H9 (cell line): ENCODE data around the gene TPP2. TPM values are rescaled to one million over a fixed set of nuclear protein-coding genes. Genes with fewer than 3 reads are reported as not detected.

Experiments
- DNase-seq: peaks from one replicate; pipeline ENCODE4 v3.0.0-alpha.2; 2017
- H2AFZ ChIP-seq: one replicate; pipeline ENCODE4 v1.6.1; 2013; ENCODE audit warnings: mild to moderate bottlenecking, low read length, control low read depth, moderate library complexity
- H2AK5ac ChIP-seq: 2 replicates; pipeline ENCODE4 v1.6.1; 2013; ENCODE audit warnings: low read length, control low read depth, mixed read lengths; ENCODE audit not compliant: insufficient read length
- H2BK120ac ChIP-seq: one replicate; pipeline ENCODE4 v1.6.1; 2013; ENCODE audit warnings: low read depth, mild to moderate bottlenecking, low read length, control low read depth, inconsistent platforms; ENCODE audit not compliant: poor library complexity, severe bottlenecking
- H2BK12ac ChIP-seq: 2 replicates; pipeline ENCODE4 v1.6.1; 2013; ENCODE audit warnings: low read length, control low read depth, mixed read lengths, low read depth; ENCODE audit not compliant: insufficient read length
- H2BK15ac ChIP-seq: 2 replicates; pipeline ENCODE4 v1.6.1; 2013; ENCODE audit warnings: low read depth, low read length, control low read depth
- H2BK20ac ChIP-seq: one replicate; pipeline ENCODE4 v1.6.1; 2013; ENCODE audit warnings: low read depth, mild to moderate bottlenecking, low read length, control low read depth, inconsistent platforms; ENCODE audit not compliant: poor library complexity, severe bottlenecking
- H2BK5ac ChIP-seq: 2 replicates; pipeline ENCODE4 v1.6.1; 2013; ENCODE audit warnings: low read length, control low read depth, mixed read lengths; ENCODE audit not compliant: insufficient read length
- H3K14ac ChIP-seq: 2 replicates; pipeline ENCODE4 v1.6.1; 2013; ENCODE audit warnings: low read length, control low read depth; ENCODE audit not compliant: insufficient read depth
- H3K18ac ChIP-seq: 2 replicates; pipeline ENCODE4 v1.6.1; 2013; ENCODE audit warnings: low read depth, mild to moderate bottlenecking, mixed read lengths, low read length, control low read depth; ENCODE audit not compliant: insufficient read length
- H3K23ac ChIP-seq: 2 replicates; pipeline ENCODE4 v1.6.1; 2013; ENCODE audit warnings: low read length, control low read depth, mixed read lengths, low read depth; ENCODE audit not compliant: insufficient read length
- H3K23me2 ChIP-seq: 2 replicates; pipeline ENCODE4 v1.6.1; 2013; ENCODE audit warnings: low read depth, mild to moderate bottlenecking, mixed read lengths, low read length, control low read depth; ENCODE audit not compliant: insufficient read length, poor library complexity, severe bottlenecking
- H3K27ac ChIP-seq: 2 replicates; pipeline ENCODE4 v1.5.1; 2013; ENCODE audit warnings: low read length, control low read depth, mixed read lengths, low read depth; ENCODE audit not compliant: insufficient read length
- H3K27me3 ChIP-seq: 2 replicates; pipeline ENCODE4 v1.6.1; 2013; ENCODE audit warnings: low read length, control low read depth, inconsistent platforms; ENCODE audit not compliant: insufficient read depth
- H3K4ac ChIP-seq: 2 replicates; pipeline ENCODE4 v1.6.1; 2013; ENCODE audit warnings: low read depth, mild to moderate bottlenecking, control low read depth, inconsistent platforms, low read length, moderate library complexity
- H3K4me1 ChIP-seq: 2 replicates; pipeline ENCODE4 v1.6.1; 2013; ENCODE audit warnings: low read length, control low read depth, inconsistent platforms; ENCODE audit not compliant: insufficient read depth
- H3K4me2 ChIP-seq: 2 replicates; pipeline ENCODE4 v1.6.1; 2013; ENCODE audit warnings: low read length, control low read depth, mixed read lengths; ENCODE audit not compliant: insufficient read length, insufficient read depth
- H3K56ac ChIP-seq: 2 replicates; pipeline ENCODE4 v1.6.1; 2013; ENCODE audit warnings: low read depth, mild to moderate bottlenecking, mixed read lengths, low read length, control low read depth; ENCODE audit not compliant: insufficient read length
- H3K79me1 ChIP-seq: 2 replicates; pipeline ENCODE4 v1.6.1; 2013; ENCODE audit warnings: low read depth, mild to moderate bottlenecking, moderate library complexity, low read length, control low read depth, inconsistent platforms; ENCODE audit not compliant: insufficient read depth, poor library complexity, severe bottlenecking
- H3K79me2 ChIP-seq: 2 replicates; pipeline ENCODE4 v1.6.1; 2013; ENCODE audit warnings: low read length, control low read depth, inconsistent platforms; ENCODE audit not compliant: insufficient read depth
- H3K9ac ChIP-seq: 2 replicates; pipeline ENCODE4 v1.6.1; 2013; ENCODE audit warnings: low read length, control low read depth, mixed read lengths; ENCODE audit not compliant: insufficient read length; ENCODE audit errors: extremely low read depth
- H3K9me3 ChIP-seq: one replicate; pipeline ENCODE4 v1.6.1; 2013; ENCODE audit warnings: low read depth, low read length, inconsistent platforms; ENCODE audit not compliant: control insufficient read depth
- H3T11ph ChIP-seq: one replicate; pipeline ENCODE4 v1.6.1; 2013; ENCODE audit warnings: mild to moderate bottlenecking, low read length, control low read depth, inconsistent platforms
- H4K20me1 ChIP-seq: one replicate; pipeline ENCODE4 v1.6.1; 2013; ENCODE audit not compliant: control insufficient read depth, insufficient read length, insufficient read depth
- H4K5ac ChIP-seq: 2 replicates; pipeline ENCODE4 v1.6.1; 2013; ENCODE audit warnings: low read depth, mild to moderate bottlenecking, mixed read lengths, low read length, control low read depth; ENCODE audit not compliant: insufficient read length
- H4K8ac ChIP-seq: replicated peaks from 2 replicates; pipeline ENCODE4 v1.6.1; 2013; ENCODE audit warnings: low read length, control low read depth, mixed read lengths, low read depth; ENCODE audit not compliant: insufficient read length
- H4K91ac ChIP-seq: 2 replicates; pipeline ENCODE4 v1.6.1; 2013; ENCODE audit warnings: low read depth, mild to moderate bottlenecking, moderate library complexity, mixed read lengths, low read length, control low read depth; ENCODE audit not compliant: insufficient read length
- H3K27ac Mint-ChIP-seq, 3 experiments: 2 replicates in 2 of 3; 3 replicates in 1 of 3; pipeline ENCODE4 v1.8.0; 2020 to 2021; ENCODE audit warnings: mixed read lengths in 3 of 3, mild to moderate bottlenecking in 1 of 3, moderate library complexity in 1 of 3
- H3K27me3 Mint-ChIP-seq: 2 replicates; pipeline ENCODE4 v1.8.0; 2021; ENCODE audit warnings: low read depth, mild to moderate bottlenecking, moderate library complexity, mixed read lengths
- H3K36me3 Mint-ChIP-seq, 3 experiments: 2 replicates in 2 of 3; 3 replicates in 1 of 3; pipeline ENCODE4 v1.8.0; 2020 to 2021; ENCODE audit warnings: low read depth in 3 of 3, mixed read lengths in 3 of 3; ENCODE audit not compliant: insufficient read depth in 1 of 3
- H3K4me1 Mint-ChIP-seq, 2 experiments: 2 replicates each; pipeline ENCODE4 v1.8.0; 2020; ENCODE audit warnings: mixed read lengths in 2 of 2
- H3K4me3 Mint-ChIP-seq, 2 experiments: 2 replicates in 1 of 2; 3 replicates in 1 of 2; pipeline ENCODE4 v1.8.0; 2020 to 2021; ENCODE audit warnings: mild to moderate bottlenecking in 2 of 2, mixed read lengths in 2 of 2, moderate library complexity in 1 of 2
- H3K9me3 Mint-ChIP-seq, 2 experiments: 2 replicates in 1 of 2; 3 replicates in 1 of 2; pipeline ENCODE4 v1.8.0; 2020; ENCODE audit warnings: mild to moderate bottlenecking in 2 of 2, mixed read lengths in 2 of 2, moderate library complexity in 1 of 2
- CTCF ChIP-seq: fragments of 200-600 bp; sonication (generic); conservative IDR thresholded peaks from 3 replicates; pipeline ENCODE4 v1.8.0; 2021; ENCODE audit warnings: antibody characterized with exemption, mild to moderate bottlenecking
- WGBS: extraction: QIAGEN DNeasy Blood & Tissue Kit; methylation state at CpG from one replicate; pipeline ENCODE4 v1.1.7; 2013; ENCODE audit warnings: missing lambda C conversion rate, low lambda C conversion rate, mixed read lengths; ENCODE audit not compliant: insufficient read length; ENCODE audit errors: extremely low coverage; 5-methylcytosine and 5-hydroxymethylcytosine counted together
- total RNA-seq: library from RNA; stranded (reverse); gene quantifications from 2 replicates; pipeline ENCODE4 v1.2.1, GENCODE V29; 2021

TPP2 gene
- total RNA-seq, 1 experiment from 2014 or later = 63.5 TPM

- no peak overlapping the region for H3K9ac ChIP-seq
- H2AFZ ChIP-seq = no peak overlapping the region
- no peak overlapping the region for H3K56ac ChIP-seq
- Mint-ChIP-seq H3K27ac (no peak overlapping the region), H3K27me3 (no peaks in the 10 kb centered on the region), H3K9me3 (no peaks in the 10 kb centered on the region), H3K36me3 (peaks cover 27 to 67% (median 47%) of the 10 kb centered on the region in 3 experiments; a peak in 6 of 7 replicates), H3K4me1 (no peaks in the 10 kb centered on the region), H3K4me3 (no peak overlapping the region)
- no peaks in the 10 kb centered on the region for H3K4me1 ChIP-seq
- no peaks in the 10 kb centered on the region for H4K20me1 ChIP-seq
- H3K18ac ChIP-seq = no peak overlapping the region
- no peak overlapping the region for H4K8ac ChIP-seq
- no peaks in the 10 kb centered on the region for H3K9me3 ChIP-seq
- no peak overlapping the region for H2AK5ac ChIP-seq
- no peak overlapping the region for H3K14ac ChIP-seq
- H2BK15ac ChIP-seq = no peak overlapping the region
- DNase-seq = no peak
- no peak overlapping the region for H2BK12ac ChIP-seq
- no peak overlapping the region for H3K4ac ChIP-seq
- H3K23me2 ChIP-seq = no peaks in the 10 kb centered on the region
- H3K23ac ChIP-seq = no peak overlapping the region
- H3K27ac ChIP-seq = no peak overlapping the region
- H4K5ac ChIP-seq = no peak overlapping the region
- no peak overlapping the region for H2BK120ac ChIP-seq
- no peak for TF ChIP-seq CTCF
- no peaks in the 10 kb centered on the region for H3K27me3 ChIP-seq
- H4K91ac ChIP-seq = no peak overlapping the region
- WGBS = no CpG with 5 or more reads among the region's 1 CpG
- H3K79me1 ChIP-seq = no peaks in the 10 kb centered on the region
- no peak overlapping the region for H2BK5ac ChIP-seq
- no peaks in the 10 kb centered on the region for H3K79me2 ChIP-seq
- H2BK20ac ChIP-seq = no peak overlapping the region
- no peak overlapping the region for H3T11ph ChIP-seq
- no peak overlapping the region for H3K4me2 ChIP-seq
These were observed 30.1 kb downstream of the TPP2 start for GRCh38 chr13:102626928-102627327.
